DOHH2 (cell line): ENCODE results near the gene LCP2.
"Not testable (repeated sequence)": the region's sequence is repeated elsewhere in the genome, so short reads cannot be mapped to it uniquely, and the experiment has no call there.

Experiments
- H3F3A ChIP-seq: fragments of 200-600 bp; sonication (generic), shearing (Covaris generic); 2 replicates; pipeline ENCODE4 v1.6.0; 2016; ENCODE audit warnings: antibody characterized with exemption, mild to moderate bottlenecking; ENCODE audit not compliant: control insufficient read depth, insufficient read depth
- H3K27ac ChIP-seq: fragments of 200-600 bp; sonication (generic); 2 replicates; pipeline ENCODE4 v1.5.1; 2014; ENCODE audit warnings: low read depth, mild to moderate bottlenecking, low read length, moderate library complexity
- H3K27me3 ChIP-seq: fragments of 200-600 bp; sonication (generic); 2 replicates; pipeline ENCODE4 v1.6.1; 2014; ENCODE audit warnings: mild to moderate bottlenecking, low read length, mixed read lengths; ENCODE audit not compliant: control insufficient read depth
- H3K36me3 ChIP-seq: fragments of 200-600 bp; sonication (generic); 2 replicates; pipeline ENCODE4 v1.6.1; 2014; ENCODE audit warnings: mild to moderate bottlenecking, low read length, moderate library complexity, mixed read lengths; ENCODE audit not compliant: control insufficient read depth
- H3K4me1 ChIP-seq: fragments of 200-600 bp; sonication (generic); 2 replicates; pipeline ENCODE4 v1.6.1; 2014; ENCODE audit warnings: mild to moderate bottlenecking, low read length, mixed read lengths; ENCODE audit not compliant: control insufficient read depth
- H3K4me2 ChIP-seq: fragments of 200-600 bp; sonication (generic); 2 replicates; pipeline ENCODE4 v1.6.0; 2014; ENCODE audit warnings: mild to moderate bottlenecking, low read length, moderate library complexity
- H3K4me3 ChIP-seq: fragments of 200-600 bp; sonication (generic); 2 replicates; pipeline ENCODE4 v1.5.1; 2014; ENCODE audit warnings: mild to moderate bottlenecking, low read length, mixed read lengths
- H3K79me2 ChIP-seq: fragments of 200-600 bp; sonication (generic); 2 replicates; pipeline ENCODE4 v1.6.1; 2014; ENCODE audit warnings: mild to moderate bottlenecking, low read length, mixed read lengths; ENCODE audit not compliant: control insufficient read depth
- H3K9me2 ChIP-seq: fragments of 200-600 bp; sonication (generic); replicated peaks from 2 replicates; pipeline ENCODE4 v1.6.1; 2014; ENCODE audit warnings: mild to moderate bottlenecking, low read length, mixed read lengths; ENCODE audit not compliant: control insufficient read depth
- H3K9me3 ChIP-seq: fragments of 200-600 bp; sonication (generic); 2 replicates; pipeline ENCODE4 v1.6.1; 2014; ENCODE audit warnings: antibody characterized with exemption, low read length, mixed read lengths; ENCODE audit not compliant: control insufficient read depth, insufficient read depth
- H4K20me1 ChIP-seq: fragments of 200-600 bp; sonication (generic); 2 replicates; pipeline ENCODE4 v1.6.0; 2014; ENCODE audit warnings: low read depth, mild to moderate bottlenecking, antibody characterized with exemption, low read length, moderate library complexity; ENCODE audit not compliant: control insufficient read depth, insufficient read depth
- CTCF ChIP-seq: fragments of 200-600 bp; sonication (generic); IDR thresholded peaks from one replicate; pipeline ENCODE4 v1.5.1; 2014; ENCODE audit warnings: antibody characterized with exemption, mild to moderate bottlenecking, low read depth, low read length; ENCODE audit not compliant: poor library complexity, severe bottlenecking
- EZH2phosphoT487 ChIP-seq: fragments of 200-600 bp; sonication (generic); IDR thresholded peaks from 2 replicates; pipeline ENCODE4 v1.6.1; 2017; ENCODE audit warnings: borderline replicate concordance, mild to moderate bottlenecking, antibody characterized with exemption, low read length, moderate library complexity, mixed read lengths

Gene LCP2

GRCh38 chr5:170248172-170248930 lies 49.2 kb downstream of the LCP2 start:
- H3K4me1 ChIP-seq = no peaks in the 10 kb centered on the region
- no peak overlapping the region for H3K27ac ChIP-seq
- no peaks in the 10 kb centered on the region for H3F3A ChIP-seq
- H3K9me3 ChIP-seq = no peaks in the 10 kb centered on the region
- H3K36me3 ChIP-seq = no peaks in the 10 kb centered on the region
- no peak for TF ChIP-seq EZH2phosphoT487
- no peak for TF ChIP-seq CTCF
- H3K4me3 ChIP-seq = no peak overlapping the region
- no peak overlapping the region for H3K4me2 ChIP-seq
- no peaks in the 10 kb centered on the region for H4K20me1 ChIP-seq
- no peaks in the 10 kb centered on the region for H3K9me2 ChIP-seq
- H3K27me3 ChIP-seq = peaks cover 32% of the 10 kb centered on the region
- H3K79me2 ChIP-seq = no peaks in the 10 kb centered on the region

GRCh38 chr5:170247363-170247762 lies 50.2 kb downstream of the LCP2 start:
- no peaks in the 10 kb centered on the region for H3K36me3 ChIP-seq
- no peaks in the 10 kb centered on the region for H3K79me2 ChIP-seq
- no peaks in the 10 kb centered on the region for H4K20me1 ChIP-seq
- no peak for TF ChIP-seq CTCF
- no peak for TF ChIP-seq EZH2phosphoT487
- no peak overlapping the region for H3K4me3 ChIP-seq
- no peak overlapping the region for H3K27ac ChIP-seq
- H3K9me3 ChIP-seq = no peaks in the 10 kb centered on the region
- H3K4me1 ChIP-seq = no peaks in the 10 kb centered on the region
- peaks cover 30% of the 10 kb centered on the region for H3K27me3 ChIP-seq
- no peaks in the 10 kb centered on the region for H3F3A ChIP-seq
- no peak overlapping the region for H3K4me2 ChIP-seq
- H3K9me2 ChIP-seq = no peaks in the 10 kb centered on the region

- no peaks in the 10 kb centered on the region for H3F3A ChIP-seq
- no peaks in the 10 kb centered on the region for H3K9me2 ChIP-seq
- TF ChIP-seq EZH2phosphoT487 = no peak
- no peak for TF ChIP-seq CTCF
- H3K36me3 ChIP-seq = no peaks in the 10 kb centered on the region
- H3K4me2 ChIP-seq = no peak overlapping the region
- no peak overlapping the region for H3K4me3 ChIP-seq
- H3K9me3 ChIP-seq = no peaks in the 10 kb centered on the region
- H3K27me3 ChIP-seq = peaks cover 30% of the 10 kb centered on the region
- H4K20me1 ChIP-seq = no peaks in the 10 kb centered on the region
- H3K4me1 ChIP-seq = no peaks in the 10 kb centered on the region
- H3K79me2 ChIP-seq = no peaks in the 10 kb centered on the region
- no peak overlapping the region for H3K27ac ChIP-seq
Measured at GRCh38 chr5:170246126-170246870, 51.3 kb downstream of the LCP2 start.

- H3K4me2 ChIP-seq, H3K4me3 ChIP-seq, H3K9me3 ChIP-seq, H3K9me2 ChIP-seq, H3K4me1 ChIP-seq, H4K20me1 ChIP-seq, H3K79me2 ChIP-seq, H3K27ac ChIP-seq, H3K36me3 ChIP-seq, H3F3A ChIP-seq: not testable (repeated sequence)
- peaks cover 24% of the 10 kb centered on the region for H3K27me3 ChIP-seq
Measured at GRCh38 chr5:170245436-170245835, 52.1 kb downstream of the LCP2 start.
